Activated naive CD8-positive, alpha-beta T cell (primary cell): ENCODE results near the gene GTF2IRD1.
"Not testable (repeated sequence)": the region's sequence is repeated elsewhere in the genome, so short reads cannot be mapped to it uniquely, and the experiment has no call there.

Experiments
- H3K27ac Mint-ChIP-seq: one replicate; pipeline ENCODE4 v1.8.0; 2021; ENCODE audit warnings: mixed read lengths
- H3K27me3 Mint-ChIP-seq: one replicate; pipeline ENCODE4 v1.8.0; 2021; ENCODE audit warnings: mixed read lengths
- H3K36me3 Mint-ChIP-seq: one replicate; pipeline ENCODE4 v1.8.0; 2021; ENCODE audit warnings: mixed read lengths
- H3K4me1 Mint-ChIP-seq: one replicate; pipeline ENCODE4 v1.8.0; 2021; ENCODE audit warnings: low read depth, mixed read lengths
- H3K4me3 Mint-ChIP-seq: one replicate; pipeline ENCODE4 v1.8.0; 2021; ENCODE audit warnings: mild to moderate bottlenecking, mixed read lengths
- H3K9me3 Mint-ChIP-seq: one replicate; pipeline ENCODE4 v1.8.0; 2021; ENCODE audit warnings: low read depth, mixed read lengths

The GTF2IRD1 gene

GRCh38 chr7:74488518-74489030, 34.9 kb downstream of the GTF2IRD1 start:
- H3K27ac Mint-ChIP-seq, H3K36me3 Mint-ChIP-seq, H3K4me3 Mint-ChIP-seq, H3K9me3 Mint-ChIP-seq, H3K4me1 Mint-ChIP-seq, H3K27me3 Mint-ChIP-seq: not testable (repeated sequence)

- peaks cover 3% of the 10 kb centered on the region for H3K36me3 Mint-ChIP-seq
- H3K9me3 Mint-ChIP-seq, result no peaks in the 10 kb centered on the region
- H3K4me1 Mint-ChIP-seq, result no peaks in the 10 kb centered on the region
- no peaks in the 10 kb centered on the region for H3K27me3 Mint-ChIP-seq
- H3K27ac Mint-ChIP-seq, result no peak overlapping the region
- H3K4me3 Mint-ChIP-seq, result no peak overlapping the region
These were observed 36.6 kb downstream of the GTF2IRD1 start for GRCh38 chr7:74489997-74490945.

DNA sequence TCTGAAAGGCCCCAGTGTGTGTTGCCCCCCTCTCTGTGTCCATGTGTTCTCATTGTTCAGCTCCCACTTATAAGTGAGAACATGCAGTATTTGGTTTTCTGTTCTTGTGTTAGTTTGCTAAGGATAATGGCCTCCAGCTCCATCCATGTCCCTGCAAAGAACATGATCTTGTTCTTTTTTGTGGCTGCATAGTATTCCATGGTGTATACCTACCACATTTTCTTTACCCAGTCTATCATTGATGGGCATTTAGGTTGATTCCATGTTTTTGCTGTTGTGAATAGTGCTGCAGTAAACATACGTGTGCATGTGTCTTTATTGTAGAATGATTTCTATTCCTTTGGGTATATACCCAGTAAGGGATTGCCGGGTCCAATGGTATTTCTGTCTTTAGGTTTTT, 37.8 kb downstream of the GTF2IRD1 start:
- H3K27ac Mint-ChIP-seq, H3K4me3 Mint-ChIP-seq, H3K4me1 Mint-ChIP-seq, H3K36me3 Mint-ChIP-seq, H3K9me3 Mint-ChIP-seq, H3K27me3 Mint-ChIP-seq: not testable (repeated sequence)

DNA sequence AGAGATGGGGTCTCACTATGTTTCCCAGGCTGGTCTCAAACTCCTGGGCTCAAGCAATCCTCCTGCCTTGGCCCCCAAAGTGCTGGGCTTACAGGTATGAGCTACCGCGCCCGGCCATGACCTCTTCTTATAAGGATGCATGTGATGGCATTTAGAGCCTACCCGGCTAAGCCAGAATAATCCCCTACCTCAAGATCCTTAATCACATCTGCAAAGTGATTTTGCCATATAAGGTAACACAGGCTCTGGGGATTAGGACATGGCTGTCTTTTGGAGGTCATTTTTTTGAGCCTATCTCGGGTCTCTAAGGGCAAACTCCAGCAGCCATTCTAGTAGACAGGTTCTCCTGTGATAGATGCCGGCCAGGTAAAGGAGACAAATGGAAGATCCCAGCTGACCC, 39.6 kb downstream of the GTF2IRD1 start:
- no peaks in the 10 kb centered on the region for H3K4me1 Mint-ChIP-seq
- no peak overlapping the region for H3K27ac Mint-ChIP-seq
- H3K27me3 Mint-ChIP-seq, result no peaks in the 10 kb centered on the region
- peaks cover 3% of the 10 kb centered on the region for H3K36me3 Mint-ChIP-seq
- no peak overlapping the region for H3K4me3 Mint-ChIP-seq
- H3K9me3 Mint-ChIP-seq, result no peaks in the 10 kb centered on the region

- Mint-ChIP-seq H3K27me3 (no peaks in the 10 kb centered on the region), H3K36me3 (peaks cover 3% of the 10 kb centered on the region), H3K4me1 (no peaks in the 10 kb centered on the region), H3K27ac (no peak overlapping the region), H3K9me3 (no peaks in the 10 kb centered on the region), H3K4me3 (no peak overlapping the region)
These were observed 40.4 kb downstream of the GTF2IRD1 start for GRCh38 chr7:74494076-74494548.

- no peaks in the 10 kb centered on the region for H3K4me1 Mint-ChIP-seq
- peaks cover 3% of the 10 kb centered on the region for H3K36me3 Mint-ChIP-seq
- H3K9me3 Mint-ChIP-seq, result no peaks in the 10 kb centered on the region
- H3K27ac Mint-ChIP-seq, result no peak overlapping the region
- no peak overlapping the region for H3K4me3 Mint-ChIP-seq
- no peaks in the 10 kb centered on the region for H3K27me3 Mint-ChIP-seq
These were observed 41.7 kb downstream of the GTF2IRD1 start for GRCh38 chr7:74495112-74496086.

GRCh38 chr7:74496272-74496671, 42.6 kb downstream of the GTF2IRD1 start:
- H3K4me3 Mint-ChIP-seq, result no peak overlapping the region
- peaks cover 3% of the 10 kb centered on the region for H3K36me3 Mint-ChIP-seq
- no peak overlapping the region for H3K27ac Mint-ChIP-seq
- H3K27me3 Mint-ChIP-seq, result no peaks in the 10 kb centered on the region
- H3K9me3 Mint-ChIP-seq, result no peaks in the 10 kb centered on the region
- no peaks in the 10 kb centered on the region for H3K4me1 Mint-ChIP-seq

DNA sequence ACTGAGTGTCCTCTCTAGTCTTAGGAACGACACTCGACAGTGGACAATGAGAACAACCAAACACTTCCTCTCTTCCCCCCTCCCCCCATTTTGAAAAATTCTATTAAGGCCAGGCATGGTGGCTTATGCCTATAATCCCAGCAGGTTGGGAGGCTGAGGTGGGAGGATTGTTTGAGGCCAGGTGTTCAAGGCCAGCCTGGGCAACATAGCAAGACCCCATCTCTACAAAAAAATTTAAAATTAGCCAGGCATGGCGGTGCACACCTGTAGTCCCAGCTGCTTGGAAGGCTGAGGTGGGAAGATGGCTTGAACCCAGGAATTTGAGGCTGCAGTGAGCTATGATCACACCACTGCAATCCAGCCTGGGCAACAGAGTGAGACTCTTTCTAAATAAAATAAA, 43.1 kb downstream of the GTF2IRD1 start:
- H3K27me3 Mint-ChIP-seq, H3K36me3 Mint-ChIP-seq, H3K9me3 Mint-ChIP-seq, H3K27ac Mint-ChIP-seq, H3K4me3 Mint-ChIP-seq, H3K4me1 Mint-ChIP-seq: not testable (repeated sequence)

DNA sequence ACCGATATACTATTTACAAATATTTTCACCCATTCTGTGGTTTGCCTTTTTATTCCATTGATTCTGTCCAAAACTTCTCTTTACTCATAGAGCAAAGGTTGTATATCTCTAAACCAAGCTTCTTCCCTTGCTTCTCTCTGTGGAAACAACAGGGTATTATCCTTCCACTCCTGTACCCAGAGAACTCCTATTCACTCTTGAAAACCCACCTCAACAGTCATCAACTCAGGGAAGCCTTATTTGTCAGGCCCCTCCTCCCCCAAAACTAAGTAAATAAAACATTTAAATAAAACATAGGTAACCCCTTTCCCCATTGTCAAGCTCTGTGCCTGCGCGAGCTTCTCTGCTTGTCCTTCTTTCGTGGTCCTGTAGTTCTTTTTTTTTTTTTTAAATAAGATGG, 44.6 kb downstream of the GTF2IRD1 start:
- H3K9me3 Mint-ChIP-seq, result no peaks in the 10 kb centered on the region

DNA sequence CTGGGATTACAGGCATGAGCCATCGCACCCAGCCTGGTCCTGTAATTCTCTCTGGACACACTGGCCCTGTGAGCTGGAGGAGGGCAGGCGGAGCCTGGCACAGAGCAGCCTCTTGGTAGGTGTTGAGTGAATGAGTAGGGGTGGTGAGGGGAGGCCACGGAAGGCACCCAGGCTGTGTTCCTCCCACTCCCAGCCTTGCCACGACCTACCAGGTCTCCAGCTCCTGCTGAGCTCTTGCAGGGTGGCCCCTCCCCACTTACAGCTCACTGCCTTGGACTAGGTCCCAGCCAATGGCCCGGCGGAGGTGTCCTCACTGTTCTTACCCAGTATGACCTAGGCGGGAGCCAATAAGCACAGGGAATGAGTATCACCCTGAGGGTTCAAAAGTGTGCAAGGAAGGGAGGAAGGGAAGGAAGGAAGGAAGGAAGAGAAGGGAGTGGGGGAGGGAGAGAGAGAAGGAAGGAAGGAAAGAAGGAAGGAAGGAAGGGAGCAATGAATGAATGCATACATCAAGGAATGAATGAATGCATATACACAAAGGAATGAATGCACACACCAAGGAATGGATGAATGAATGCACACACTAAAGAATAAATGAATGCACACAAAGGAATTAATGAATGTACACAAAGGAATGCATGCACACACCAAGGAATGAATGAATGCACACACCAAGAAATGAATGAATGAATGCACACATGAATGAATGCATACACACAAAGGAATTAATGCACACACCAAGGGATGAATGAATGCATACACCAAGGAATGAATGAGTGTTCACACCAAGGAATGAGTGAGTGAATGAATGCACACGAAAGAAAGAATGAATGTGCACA, 45.5 kb downstream of the GTF2IRD1 start:
- H3K27me3 Mint-ChIP-seq, result no peaks in the 10 kb centered on the region
- no peak overlapping the region for H3K4me3 Mint-ChIP-seq
- H3K27ac Mint-ChIP-seq, result no peak overlapping the region
- no peaks in the 10 kb centered on the region for H3K36me3 Mint-ChIP-seq
- H3K9me3 Mint-ChIP-seq, result no peaks in the 10 kb centered on the region
- H3K4me1 Mint-ChIP-seq, result no peaks in the 10 kb centered on the region

More for the DNA sequence above, 44.6 kb downstream of the GTF2IRD1 start:
- H3K36me3 Mint-ChIP-seq, result no peaks in the 10 kb centered on the region
- H3K27me3 Mint-ChIP-seq, result no peaks in the 10 kb centered on the region
- no peak overlapping the region for H3K27ac Mint-ChIP-seq
- no peak overlapping the region for H3K4me3 Mint-ChIP-seq
- no peaks in the 10 kb centered on the region for H3K4me1 Mint-ChIP-seq

GRCh38 chr7:74499835-74500388, 46.2 kb downstream of the GTF2IRD1 start:
- Mint-ChIP-seq H3K9me3 (no peaks in the 10 kb centered on the region), H3K4me1 (no peaks in the 10 kb centered on the region), H3K4me3 (no peak overlapping the region), H3K27me3 (no peaks in the 10 kb centered on the region), H3K27ac (no peak overlapping the region), H3K36me3 (no peaks in the 10 kb centered on the region)

DNA sequence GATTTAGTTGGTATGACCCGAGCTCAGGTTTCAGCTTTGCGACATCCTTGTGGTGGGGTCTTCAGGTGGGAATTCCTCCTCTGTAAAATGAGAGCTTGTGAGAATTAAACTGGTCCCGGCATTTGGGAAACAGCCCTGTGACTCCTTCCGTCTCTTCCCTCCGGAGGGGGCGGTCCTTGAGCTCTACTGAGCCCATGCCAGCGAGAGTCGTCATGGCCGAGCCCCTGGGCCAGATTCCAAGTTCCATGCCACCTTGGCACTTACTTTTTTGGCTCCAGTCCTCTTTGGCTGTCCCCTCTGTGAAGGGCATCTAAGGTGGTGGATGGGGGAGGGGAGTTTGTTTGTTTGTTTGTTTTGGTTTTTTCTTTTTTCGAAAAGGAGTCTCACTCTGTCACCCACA, 47.6 kb downstream of the GTF2IRD1 start:
- H3K4me1 Mint-ChIP-seq, result no peaks in the 10 kb centered on the region
- no peak overlapping the region for H3K4me3 Mint-ChIP-seq
- no peak overlapping the region for H3K27ac Mint-ChIP-seq
- no peaks in the 10 kb centered on the region for H3K9me3 Mint-ChIP-seq
- H3K36me3 Mint-ChIP-seq, result no peaks in the 10 kb centered on the region
- no peaks in the 10 kb centered on the region for H3K27me3 Mint-ChIP-seq

GRCh38 chr7:74502216-74502891, 48.6 kb downstream of the GTF2IRD1 start:
- Mint-ChIP-seq H3K36me3 (no peaks in the 10 kb centered on the region), H3K9me3 (no peaks in the 10 kb centered on the region), H3K27me3 (no peaks in the 10 kb centered on the region), H3K4me3 (no peak overlapping the region), H3K27ac (no peak overlapping the region), H3K4me1 (no peaks in the 10 kb centered on the region)
